CD14-positive monocyte (primary cell): ENCODE data around the gene ESRRB. TPM values are rescaled to one million over a fixed set of nuclear protein-coding genes. Genes with fewer than 3 reads are reported as not detected.

Experiments used
- DNase-seq, 3 donors: peaks; one replicate each; pipeline ENCODE4 v3.0.0-alpha.2; 2011 to 2022
- H2AFZ ChIP-seq: 2 replicates; pipeline ENCODE4 v1.6.0; 2012; ENCODE audit warnings: mild to moderate bottlenecking, low read depth, low read length, inconsistent platforms; ENCODE audit not compliant: insufficient read depth, poor library complexity, severe bottlenecking
- H3K27ac ChIP-seq, 2 donors: 1 replicate in 1 of 2; 2 replicates in 1 of 2; pipeline ENCODE4 v1.5.1; 2012 to 2013; ENCODE audit warnings: low read length in 2 of 2, control low read depth in 1 of 2, inconsistent platforms in 1 of 2, low read depth in 1 of 2, mild to moderate bottlenecking in 1 of 2
- H3K27me3 ChIP-seq, 2 donors: one replicate each; pipeline versions ENCODE4 v1.6.0 to v1.6.1; 2011 to 2013; ENCODE audit warnings: low read length in 2 of 2; ENCODE audit not compliant: control insufficient read depth in 2 of 2, insufficient read depth in 2 of 2
- H3K36me3 ChIP-seq, 2 donors: replicated peaks in 1 of 2; 1 replicate in 1 of 2; 2 replicates in 1 of 2; pipeline versions ENCODE4 v1.5.1 to v1.6.1; 2012 to 2013; ENCODE audit warnings: low read length in 2 of 2, control low read depth in 1 of 2, inconsistent platforms in 1 of 2, mild to moderate bottlenecking in 1 of 2; ENCODE audit not compliant: insufficient read depth in 2 of 2, control insufficient read depth in 1 of 2
- H3K4me1 ChIP-seq, 2 donors: 1 replicate in 1 of 2; 2 replicates in 1 of 2; pipeline versions ENCODE4 v1.5.1 to v1.6.1; 2012 to 2013; ENCODE audit warnings: low read length in 2 of 2, control low read depth in 1 of 2, inconsistent platforms in 1 of 2, mild to moderate bottlenecking in 1 of 2, moderate library complexity in 1 of 2; ENCODE audit not compliant: insufficient read depth in 2 of 2, control insufficient read depth in 1 of 2
- H3K4me2 ChIP-seq: replicated peaks from 2 replicates; pipeline ENCODE3; 2012; ENCODE audit warnings: low read length, moderate library complexity, mild to moderate bottlenecking; ENCODE audit not compliant: poor library complexity, severe bottlenecking; ENCODE audit errors: extremely low read depth
- H3K4me3 ChIP-seq, 3 experiments: fragments of 200-600 bp in 1 of 3; sonication (generic) in 1 of 3; replicated peaks in 1 of 3; 1 replicate in 2 of 3; 2 replicates in 1 of 3; pipeline ENCODE4 v1.5.1; 2011 to 2013; ENCODE audit warnings: low read length in 3 of 3, mild to moderate bottlenecking in 3 of 3, control low read depth in 2 of 3, low read depth in 2 of 3, inconsistent platforms in 1 of 3, moderate library complexity in 1 of 3
- H3K79me2 ChIP-seq: 2 replicates; pipeline ENCODE4 v1.6.0; 2012; ENCODE audit warnings: mild to moderate bottlenecking, control low read depth, inconsistent platforms, low read length, moderate library complexity; ENCODE audit not compliant: insufficient read depth
- H3K9ac ChIP-seq: 2 replicates; pipeline ENCODE4 v1.6.0; 2017; ENCODE audit warnings: low read length, mild to moderate bottlenecking; ENCODE audit not compliant: insufficient read depth, poor library complexity, severe bottlenecking
- H3K9me3 ChIP-seq, 2 donors: replicated peaks in 1 of 2; 1 replicate in 1 of 2; 2 replicates in 1 of 2; pipeline versions ENCODE4 v1.5.1 to v1.6.1; 2012 to 2013; ENCODE audit warnings: low read length in 2 of 2, control low read depth in 1 of 2; ENCODE audit not compliant: control insufficient read depth in 1 of 2, insufficient read depth in 1 of 2
- H4K20me1 ChIP-seq: 2 replicates; pipeline ENCODE4 v1.6.0; 2012; ENCODE audit warnings: mild to moderate bottlenecking, low read length, control low read depth, moderate library complexity; ENCODE audit not compliant: insufficient read depth
- H3K27ac Mint-ChIP-seq, 7 donors: one replicate each; pipeline ENCODE4 v1.8.0; 2020; ENCODE audit warnings: mild to moderate bottlenecking in 7 of 7, mixed read lengths in 7 of 7, moderate library complexity in 6 of 7, inconsistent platforms in 2 of 7
- H3K27me3 Mint-ChIP-seq, 3 donors: one replicate each; pipeline ENCODE4 v1.8.0; 2021 to 2022; ENCODE audit warnings: low read depth in 3 of 3, mild to moderate bottlenecking in 3 of 3, mixed read lengths in 3 of 3, moderate library complexity in 3 of 3, inconsistent platforms in 1 of 3
- H3K36me3 Mint-ChIP-seq, 2 donors: one replicate each; pipeline ENCODE4 v1.8.0; 2020; ENCODE audit warnings: mixed read lengths in 2 of 2, inconsistent platforms in 1 of 2, mild to moderate bottlenecking in 1 of 2
- H3K4me1 Mint-ChIP-seq: one replicate; pipeline ENCODE4 v1.8.0; 2020; ENCODE audit warnings: mild to moderate bottlenecking, mixed read lengths
- H3K4me3 Mint-ChIP-seq, 2 donors: one replicate each; pipeline ENCODE4 v1.8.0; 2020; ENCODE audit warnings: mild to moderate bottlenecking in 2 of 2, mixed read lengths in 2 of 2, moderate library complexity in 1 of 2
- H3K9me3 Mint-ChIP-seq, 7 donors: one replicate each; pipeline ENCODE4 v1.8.0; 2020 to 2022; ENCODE audit warnings: mixed read lengths in 7 of 7, mild to moderate bottlenecking in 6 of 7, moderate library complexity in 6 of 7, inconsistent platforms in 2 of 7
- CTCF ChIP-seq: fragments of 200-600 bp; IDR thresholded peaks from one replicate; pipeline ENCODE4 v1.8.0; 2022; ENCODE audit warnings: antibody characterized with exemption, mild to moderate bottlenecking
- WGBS: methylation state at CpG from one replicate; pipeline ENCODE4 v1.1.5; 2013; ENCODE audit warnings: missing lambda C conversion rate; ENCODE audit not compliant: insufficient coverage; 5-methylcytosine and 5-hydroxymethylcytosine counted together
- intact Hi-C, 2 donors: fragments of 100-400 bp; cut with micrococcal nuclease; formaldehyde crosslinking; loops; one replicate each; pipeline versions ENCODE4 v1.15.0 to v1.15.1; 2023
- polyA plus RNA-seq, 3 donors: library from polyadenylated mRNA; depleted of rRNA in 1 of 3; unstranded in 2 of 3; stranded (reverse) in 1 of 3; fragments of 300-500 nt in 2 of 3; fragments of >200 nt in 1 of 3; fragmentation: Illumina TruSeq in 2 of 3; gene quantifications; 1 replicate in 2 of 3; 2 replicates in 1 of 3; pipeline ENCODE4 v1.2.3, GENCODE V29; 2012 to 2021

The ESRRB gene
- polyA plus RNA-seq, 3 donors: 0.03 TPM; not detected in 2

- intact Hi-C loops: no loop called here
- H3K27ac ChIP-seq: no peak overlapping the region
- H3K9me3 ChIP-seq: no peaks in the 10 kb centered on the region
- H3K36me3 ChIP-seq: no peaks in the 10 kb centered on the region
- TF ChIP-seq CTCF: no peak
- Mint-ChIP-seq H3K4me3 (no peak overlapping the region), H3K27ac (no peak overlapping the region), H3K27me3 (peaks cover 4% of the 10 kb centered on the region in 3 donors), H3K4me1 (no peaks in the 10 kb centered on the region), H3K9me3 (peaks cover 0 to 1% (median 0%) of the 10 kb centered on the region in 7 donors), H3K36me3 (no peaks in the 10 kb centered on the region)
- no peaks in the 10 kb centered on the region for H3K79me2 ChIP-seq
- no peak overlapping the region for H3K9ac ChIP-seq
- no peak overlapping the region for H3K4me2 ChIP-seq
- no peaks in the 10 kb centered on the region for H4K20me1 ChIP-seq
- no peak for DNase-seq
- WGBS: 94% methylated on average over 7 of the region's 11 CpGs
- no peaks in the 10 kb centered on the region for H3K27me3 ChIP-seq
- no peak overlapping the region for H3K4me3 ChIP-seq
- no peaks in the 10 kb centered on the region for H3K4me1 ChIP-seq
- H2AFZ ChIP-seq: no peak overlapping the region
Observed at GRCh38 chr14:76462330-76462729, 86.4 kb downstream of the ESRRB start.

DNA sequence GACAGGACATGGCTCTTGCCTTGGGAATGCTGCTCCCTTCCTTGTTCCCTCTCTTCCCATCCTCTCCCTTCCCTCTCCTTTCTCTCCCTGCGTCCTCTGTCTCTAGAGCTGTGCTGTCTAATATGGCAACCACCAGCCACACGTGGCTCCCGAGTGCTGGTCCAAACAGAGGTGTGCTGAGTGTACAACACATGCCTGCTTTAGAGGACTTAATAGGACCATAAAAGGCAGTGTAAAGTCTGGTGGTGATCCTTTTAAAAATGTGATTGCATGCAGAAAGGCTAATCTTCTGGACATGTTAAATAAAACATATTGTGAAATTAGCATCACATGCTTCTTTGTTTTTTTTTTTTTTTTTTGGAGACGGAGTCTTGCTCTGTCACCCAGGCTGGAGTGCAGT, 87.2 kb downstream of the ESRRB start:
- no peaks in the 10 kb centered on the region for H3K36me3 ChIP-seq
- no peak overlapping the region for H3K4me2 ChIP-seq
- H3K4me1 ChIP-seq: no peaks in the 10 kb centered on the region
- no peaks in the 10 kb centered on the region for H3K36me3 Mint-ChIP-seq
- H3K4me3 Mint-ChIP-seq: no peak overlapping the region
- intact Hi-C loops: no loop called here
- no peak overlapping the region for H3K27ac Mint-ChIP-seq
- H3K27me3 Mint-ChIP-seq: peaks cover 4 to 6% (median 4%) of the 10 kb centered on the region in 3 donors
- no peaks in the 10 kb centered on the region for H3K27me3 ChIP-seq
- no peaks in the 10 kb centered on the region for H3K4me1 Mint-ChIP-seq
- H3K9me3 Mint-ChIP-seq: peaks cover 0 to under 1% (median 0%) of the 10 kb centered on the region in 7 donors
- no peak overlapping the region for H3K4me3 ChIP-seq
- no peaks in the 10 kb centered on the region for H3K79me2 ChIP-seq
- WGBS: 100% methylated on average over 2 of the region's 4 CpGs
- H2AFZ ChIP-seq: no peak overlapping the region
- H4K20me1 ChIP-seq: no peaks in the 10 kb centered on the region
- H3K9ac ChIP-seq: no peak overlapping the region
- no peaks in the 10 kb centered on the region for H3K9me3 ChIP-seq
- no peak overlapping the region for H3K27ac ChIP-seq
- DNase-seq: no peak
- no peak for TF ChIP-seq CTCF
